Measurements from ENCODE around the gene SHC2. TPM values are rescaled to one million over a fixed set of nuclear protein-coding genes. Genes with fewer than 3 reads are reported as not detected.

The SHC2 gene
- total and polyA plus RNA-seq, 2 of the 13 experiments (the other 11 are each of a cell fraction or from before 2014, with no cell fraction given), result 9.0 to 18.3 TPM

- H3K9me3 ChIP-seq (ENCODE audit: low read length), result no peaks in the 10 kb centered on the region
- POLR2A ChIA-PET, result no interaction called here
- in situ Hi-C loops (cut with HindIII; ENCODE audit: extremely low pct_ligation_motif_present, low pct_unique_long_range_greater_than_20kb), result no loop called here
- no peak overlapping the region for H3K9ac ChIP-seq (ENCODE audit: insufficient read depth, low read depth, low read length)
- TF ChIP-seq SSRP1 (CRISPR knock-in tag; IDR thresholded peaks at IDR 0.05), result no peak
- TF ChIP-seq E2F5 (CRISPR knock-in tag; conservative IDR thresholded peaks at IDR 0.05), result no peak
- TF ChIP-seq ZNF512B (CRISPR knock-in tag; IDR thresholded peaks at IDR 0.05; ENCODE audit: borderline replicate concordance), result no peak
- no peak for TF ChIP-seq ZC3H4 (CRISPR knock-in tag; IDR thresholded peaks at IDR 0.05; ENCODE audit: borderline replicate concordance)
- TF ChIP-seq NCOR1 (IDR thresholded peaks at IDR 0.05; ENCODE audit: borderline replicate concordance, low read length), result no peak
- TF ChIP-seq EHMT2 (IDR thresholded peaks at IDR 0.05; ENCODE audit: borderline replicate concordance, low read depth, low read length), result no peak
- no peak for TF ChIP-seq MTERF4 (CRISPR knock-in tag; IDR thresholded peaks at IDR 0.05)
- no peak for TF ChIP-seq RBAK (CRISPR knock-in tag; IDR thresholded peaks at IDR 0.05)
- 38% methylated on average over 3 of the region's 3 CpGs for WGBS (ENCODE audit: low lambda C conversion rate)
- no peak for FAIRE-seq
- BruUV-seq (replicated peaks), result no TSS peak
- H3K4me3 ChIP-seq (replicated peaks in 1 of 3; ENCODE audit: insufficient read depth in 1 of 3, low read depth in 2 of 3, low read length in 3 of 3), result no peak overlapping the region
- DNase-seq (ENCODE audit: low spot score), result no peak
- no peak overlapping the region for H3K27ac ChIP-seq (ENCODE audit: extremely low read length, insufficient read depth, low read length)
- no peaks in the 10 kb centered on the region for H4K20me1 ChIP-seq (ENCODE audit: insufficient read depth, low read length)
- H3K36me3 ChIP-seq (replicated peaks in 1 of 2; ENCODE audit: control insufficient read depth in 1 of 2, insufficient read depth in 2 of 2, low read length in 2 of 2), result no peaks in the 10 kb centered on the region
- H3K79me2 ChIP-seq (ENCODE audit: insufficient read depth, low read length), result no peaks in the 10 kb centered on the region
- intact Hi-C loops (cut with micrococcal nuclease; ENCODE audit: unreplicated experiment), result no loop called here
- H3K27me3 ChIP-seq (ENCODE audit: control insufficient read depth in 1 of 2, insufficient read depth in 2 of 2, low read length in 2 of 2), result peaks cover 1 to 5% of the 10 kb centered on the region in 2 experiments; a peak in 1 of 5 replicates
- no peak overlapping the region for H3K4me2 ChIP-seq (ENCODE audit: low read depth, low read length)
- H2AFZ ChIP-seq (ENCODE audit: low read length), result no peak overlapping the region
- no peak for ATAC-seq
- CTCF ChIA-PET (ENCODE audit: low intra/inter-chr PET ratio, low total read pairs), result no interaction called here
- H3K4me1 ChIP-seq (ENCODE audit: insufficient read depth, low read length), result peaks cover 28% of the 10 kb centered on the region
Measured at GRCh38 chr19:465056-465816, 4.4 kb upstream of the SHC2 start.
